Duodenal mucosa (tissue), 2 donors: ENCODE measurements around the gene ZNF407.

Source experiments
- H3K27ac ChIP-seq: one replicate; pipeline ENCODE4 v1.7.0; 2013; ENCODE audit warnings: low read depth, low read length
- H3K27me3 ChIP-seq, 2 donors: one replicate each; pipeline ENCODE4 v1.7.0; 2013; ENCODE audit warnings: low read length in 2 of 2, control low read depth in 1 of 2; ENCODE audit not compliant: insufficient read depth in 2 of 2, control insufficient read depth in 1 of 2
- H3K36me3 ChIP-seq, 2 donors: one replicate each; pipeline ENCODE4 v1.7.0; 2013; ENCODE audit warnings: low read length in 2 of 2, control low read depth in 1 of 2; ENCODE audit not compliant: insufficient read depth in 2 of 2, control insufficient read depth in 1 of 2
- H3K4me1 ChIP-seq, 2 donors: one replicate each; pipeline ENCODE4 v1.7.0; 2013; ENCODE audit warnings: low read length in 2 of 2, control low read depth in 1 of 2; ENCODE audit not compliant: insufficient read depth in 2 of 2, control insufficient read depth in 1 of 2
- H3K4me3 ChIP-seq, 2 donors: one replicate each; pipeline ENCODE4 v1.7.0; 2013; ENCODE audit warnings: low read length in 2 of 2, low read depth in 1 of 2
- H3K9ac ChIP-seq, 2 donors: one replicate each; pipeline ENCODE4 v1.7.0; 2013; ENCODE audit warnings: low read length in 2 of 2, low read depth in 1 of 2
- H3K9me3 ChIP-seq, 2 donors: one replicate each; pipeline ENCODE4 v1.7.0; 2013; ENCODE audit warnings: low read length in 2 of 2, control low read depth in 1 of 2; ENCODE audit not compliant: control insufficient read depth in 1 of 2

ZNF407 gene

DNA sequence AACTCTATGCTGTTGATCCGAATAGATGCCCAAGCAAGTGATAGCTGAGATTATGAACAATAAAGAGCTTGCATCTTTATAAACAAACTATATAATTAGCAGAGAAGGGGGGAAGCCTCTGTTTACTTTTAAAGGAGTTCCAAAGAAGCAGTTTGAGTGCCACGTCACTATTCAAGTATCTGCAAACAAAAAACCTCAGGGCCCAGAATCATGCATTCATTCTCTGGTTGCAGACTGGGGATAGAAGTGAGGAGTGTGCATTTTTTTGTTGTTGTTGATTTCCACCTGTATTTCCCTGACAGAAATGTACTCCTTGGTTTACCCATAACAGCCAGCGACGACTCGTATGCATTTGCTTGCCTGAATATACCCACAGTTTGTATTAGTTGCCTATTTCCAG lies 347.0 kb downstream of the ZNF407 start:
- Histone ChIP-seq H3K36me3 (no peaks in the 10 kb centered on the region), H3K9ac (no peak overlapping the region), H3K9me3 (no peaks in the 10 kb centered on the region), H3K27me3 (no peaks in the 10 kb centered on the region), H3K27ac (no peak overlapping the region), H3K4me3 (no peak overlapping the region), H3K4me1 (no peaks in the 10 kb centered on the region)

DNA sequence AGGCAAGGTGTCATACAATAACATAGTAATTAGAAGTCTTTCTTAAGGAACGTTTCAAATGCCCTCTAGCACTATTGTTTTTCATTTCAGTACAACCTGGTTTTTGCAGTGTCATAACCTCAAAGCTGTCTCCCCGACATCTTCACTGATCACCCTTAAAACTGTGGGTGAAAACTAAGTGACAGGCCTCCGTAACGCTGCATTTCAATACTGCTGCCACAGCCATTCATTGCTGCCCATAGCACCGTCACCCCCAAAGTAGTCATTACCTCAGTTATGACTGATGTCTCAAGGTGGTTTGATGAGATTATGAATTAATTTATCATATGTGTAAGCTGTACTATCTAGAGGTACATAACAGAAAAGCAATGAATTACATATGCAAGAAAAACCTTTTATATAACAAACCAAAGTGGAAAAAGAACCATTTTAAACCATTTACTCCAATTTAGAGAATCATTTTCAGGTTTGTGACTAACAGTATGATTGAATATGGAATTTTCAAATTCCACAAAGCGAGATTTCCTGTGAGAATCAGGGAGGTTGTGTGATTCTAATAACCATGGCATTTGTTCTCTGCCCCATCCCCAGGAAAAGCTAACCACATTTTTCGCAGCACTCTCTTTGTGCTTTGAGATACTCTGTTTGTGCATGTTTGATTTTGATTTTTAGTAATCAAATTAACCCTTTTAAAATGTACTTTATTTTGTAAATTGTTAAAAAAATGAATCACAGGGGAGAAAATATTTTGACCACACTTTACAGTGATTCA lies 348.3 kb downstream of the ZNF407 start:
- no peaks in the 10 kb centered on the region for H3K27me3 ChIP-seq
- H3K36me3 ChIP-seq: no peaks in the 10 kb centered on the region
- H3K27ac ChIP-seq: no peak overlapping the region
- H3K4me1 ChIP-seq: peaks cover 6 to 8% of the 10 kb centered on the region in 2 donors
- H3K9me3 ChIP-seq: no peaks in the 10 kb centered on the region
- H3K4me3 ChIP-seq: no peak overlapping the region
- no peak overlapping the region for H3K9ac ChIP-seq

DNA sequence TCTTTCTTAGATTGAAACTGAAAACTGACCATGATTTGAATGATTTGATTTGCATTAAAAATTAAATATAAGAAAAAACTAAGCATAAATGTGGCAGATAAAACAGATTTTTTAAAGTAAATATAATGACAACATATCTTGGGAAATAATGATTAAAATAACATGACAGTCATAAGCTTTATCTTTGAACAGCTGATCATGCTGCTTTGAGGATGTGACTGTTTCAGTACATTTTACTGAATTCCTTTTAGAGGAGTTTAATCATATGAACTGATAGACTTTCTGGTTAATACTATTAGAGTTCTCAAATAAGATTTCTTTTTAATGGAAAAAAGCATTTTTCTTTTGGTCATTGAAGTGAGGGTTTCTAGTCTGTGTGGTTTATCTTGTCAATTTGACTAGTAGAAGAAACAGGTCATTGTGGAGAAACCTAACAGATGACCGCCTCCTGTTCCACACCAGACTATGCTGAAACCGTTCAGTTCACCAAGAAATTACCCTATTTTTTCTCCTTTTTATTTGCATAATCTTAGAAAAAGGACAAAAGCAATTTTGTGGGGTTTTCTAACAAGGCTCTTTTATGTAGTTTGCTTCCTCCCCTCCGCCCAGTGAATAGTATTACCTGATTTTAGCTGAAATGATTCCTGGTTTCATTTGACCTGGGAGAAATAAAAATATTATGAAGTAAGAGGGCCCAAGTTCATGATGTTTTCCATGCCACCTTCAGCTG lies 349.1 kb downstream of the ZNF407 start:
- no peak overlapping the region for H3K9ac ChIP-seq
- no peak overlapping the region for H3K27ac ChIP-seq
- H3K27me3 ChIP-seq: no peaks in the 10 kb centered on the region
- no peaks in the 10 kb centered on the region for H3K9me3 ChIP-seq
- no peak overlapping the region for H3K4me3 ChIP-seq
- H3K4me1 ChIP-seq: peaks cover 6 to 13% of the 10 kb centered on the region in 2 donors
- H3K36me3 ChIP-seq: no peaks in the 10 kb centered on the region

- Histone ChIP-seq H3K27me3 (no peaks in the 10 kb centered on the region), H3K4me1 (peaks cover 6 to 13% of the 10 kb centered on the region in 2 donors), H3K4me3 (no peak overlapping the region), H3K9me3 (no peaks in the 10 kb centered on the region), H3K9ac (no peak overlapping the region), H3K36me3 (no peaks in the 10 kb centered on the region), H3K27ac (no peak overlapping the region)
Measured at GRCh38 chr18:74947417-74947816, 349.7 kb downstream of the ZNF407 start.

DNA sequence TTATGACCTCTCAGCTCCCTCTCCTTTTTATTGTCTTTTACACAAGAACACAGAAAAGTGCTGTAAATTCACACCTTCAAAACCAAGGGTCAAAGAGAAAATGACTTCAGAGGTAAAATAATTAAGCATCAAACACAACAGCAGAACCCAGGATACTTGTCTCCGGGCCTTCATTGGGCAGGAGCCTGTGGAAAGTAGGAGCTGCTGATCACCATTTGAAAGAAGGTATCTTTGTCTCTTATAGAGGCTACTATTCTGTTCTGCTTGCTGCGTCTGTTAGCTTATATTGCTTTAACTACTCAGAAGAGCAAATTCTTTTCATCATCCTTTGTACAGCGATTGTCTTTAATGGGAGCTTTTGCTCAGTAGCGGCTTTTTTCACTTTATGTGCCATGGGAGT lies 350.2 kb downstream of the ZNF407 start:
- Histone ChIP-seq H3K4me3 (no peak overlapping the region), H3K4me1 (peaks cover 6 to 13% of the 10 kb centered on the region in 2 donors), H3K9me3 (no peaks in the 10 kb centered on the region), H3K36me3 (no peaks in the 10 kb centered on the region), H3K27me3 (no peaks in the 10 kb centered on the region), H3K9ac (no peak overlapping the region), H3K27ac (no peak overlapping the region)

DNA sequence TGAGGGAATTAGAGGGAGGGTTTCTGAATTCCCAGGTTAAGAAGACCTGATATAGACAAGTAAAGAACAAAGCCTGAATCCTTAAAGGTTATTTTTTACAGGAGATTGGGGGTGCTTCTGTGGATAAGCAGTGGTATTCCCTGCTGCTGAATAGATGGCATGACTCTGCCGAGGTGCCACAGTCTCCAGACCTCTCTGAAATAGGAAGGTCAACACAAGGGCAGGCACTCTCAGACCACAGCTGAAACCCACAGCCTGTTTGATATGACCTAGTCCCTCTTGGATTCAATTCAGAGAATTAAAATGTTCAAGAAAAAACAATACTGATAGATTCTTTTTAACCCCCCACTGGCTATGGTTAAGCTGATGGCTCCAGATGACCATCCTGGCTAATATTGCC lies 351.9 kb downstream of the ZNF407 start:
- H3K27ac ChIP-seq: no peak overlapping the region
- no peak overlapping the region for H3K9ac ChIP-seq
- H3K27me3 ChIP-seq: no peaks in the 10 kb centered on the region

GRCh38 chr18:74950479-74950878 lies 352.8 kb downstream of the ZNF407 start:
- no peak overlapping the region for H3K27ac ChIP-seq

More for the DNA sequence above, 351.9 kb downstream of the ZNF407 start:
- peaks cover 6 to 13% of the 10 kb centered on the region in 2 donors for H3K4me1 ChIP-seq
- no peak overlapping the region for H3K4me3 ChIP-seq
- H3K36me3 ChIP-seq: no peaks in the 10 kb centered on the region
- no peaks in the 10 kb centered on the region for H3K9me3 ChIP-seq

GRCh38 chr18:74951165-74951760 lies 353.6 kb downstream of the ZNF407 start:
- Histone ChIP-seq H3K9ac (no peak overlapping the region), H3K36me3 (no peaks in the 10 kb centered on the region), H3K4me3 (no peak overlapping the region), H3K4me1 (peaks cover 6 to 13% of the 10 kb centered on the region in 2 donors), H3K27ac (no peak overlapping the region), H3K9me3 (no peaks in the 10 kb centered on the region), H3K27me3 (no peaks in the 10 kb centered on the region)

More at GRCh38 chr18:74950479-74950878, 352.8 kb downstream of the ZNF407 start:
- no peaks in the 10 kb centered on the region for H3K9me3 ChIP-seq
- no peaks in the 10 kb centered on the region for H3K27me3 ChIP-seq
- H3K36me3 ChIP-seq: no peaks in the 10 kb centered on the region
- H3K9ac ChIP-seq: no peak overlapping the region
- H3K4me3 ChIP-seq: no peak overlapping the region
- H3K4me1 ChIP-seq: peaks cover 6 to 13% of the 10 kb centered on the region in 2 donors

- Histone ChIP-seq H3K27me3 (no peaks in the 10 kb centered on the region), H3K27ac (no peak overlapping the region), H3K9ac (no peak overlapping the region), H3K4me3 (no peak overlapping the region), H3K36me3 (no peaks in the 10 kb centered on the region), H3K9me3 (no peaks in the 10 kb centered on the region), H3K4me1 (no peaks in the 10 kb centered on the region)
Measured at GRCh38 chr18:74957588-74958224, 360.0 kb downstream of the ZNF407 start.

DNA sequence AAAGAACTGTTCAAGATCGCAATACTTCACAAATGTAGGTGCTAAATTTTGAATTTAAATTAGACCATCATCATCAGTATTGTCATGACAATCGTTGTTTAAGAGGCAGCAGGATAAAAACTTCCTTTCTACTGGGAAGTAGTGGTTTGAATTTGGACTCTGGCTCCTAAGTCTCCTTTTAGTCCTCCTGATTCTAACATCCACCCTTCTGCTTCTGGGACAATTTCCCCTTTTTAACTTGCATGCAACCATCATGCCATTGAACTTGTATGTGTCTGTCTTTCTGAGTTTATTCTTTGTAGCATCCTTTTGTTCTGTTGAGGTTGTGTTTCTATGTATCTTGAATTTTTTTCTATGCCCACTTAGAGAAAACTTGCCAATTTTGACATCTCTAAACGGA lies 361.5 kb downstream of the ZNF407 start:
- Histone ChIP-seq H3K4me3 (no peak overlapping the region), H3K36me3 (no peaks in the 10 kb centered on the region), H3K9ac (no peak overlapping the region), H3K27me3 (no peaks in the 10 kb centered on the region), H3K9me3 (no peaks in the 10 kb centered on the region), H3K4me1 (no peaks in the 10 kb centered on the region), H3K27ac (no peak overlapping the region)
